K562 (cell line): ENCODE results near the gene BANK1. TPM values are rescaled to one million over a fixed set of nuclear protein-coding genes. Genes with fewer than 3 reads are reported as not detected.

Source experiments
- ATAC-seq: fragments of 200-7000 bp; cut with Tn5 transposase; 3 replicates; pipeline ENCODE4 v1.9.1; 2020; ENCODE audit warnings: moderate library complexity
- BruUV-seq: library from RNA; stranded (reverse); fragments of 400-500 nt; replicated peaks from 2 replicates; lab custom pipeline; 2021; lab: Mats Ljungman, UMichigan
- CTCF ChIA-PET: fragments of 300-600 bp; formaldehyde crosslinking; extraction: SDS; loops from one replicate; lab custom pipeline; 2021; ENCODE audit warnings: low intra/inter-chr PET ratio; lab: Yijun Ruan, JAX
- POLR2A ChIA-PET: fragments of 300-600, 350-650 bp; sonication (Branson Sonifier 250); formaldehyde crosslinking; extraction: SDS; loops from one replicate; lab custom pipeline; 2021; ENCODE audit warnings: antibody characterized with exemption, inconsistent platforms; lab: Yijun Ruan, JAX
- DNase-seq, 4 experiments: peaks; one replicate each; pipeline versions ENCODE4 v3.0.0 to v3.0.0-alpha.2; 2011 to 2018; ENCODE audit warnings: low spot score in 3 of 4, mixed read lengths in 3 of 4; ENCODE audit errors: extremely low read depth in 1 of 4
- FAIRE-seq: peaks from 2 replicates; lab custom pipeline; 2011; peaks lifted over from hg19 to GRCh38; lab: Jason Lieb, UNC
- H2AFZ ChIP-seq: 2 replicates; pipeline ENCODE4 v1.6.0; 2011; ENCODE audit warnings: low read depth, low read length, control low read depth, inconsistent platforms
- H3K27ac ChIP-seq: fragments of 200-600 bp; 3 replicates; pipeline ENCODE4 v1.8.0; 2011; ENCODE audit warnings: low read depth, mild to moderate bottlenecking, control low read depth, inconsistent platforms, low read length, moderate library complexity, mixed read lengths; ENCODE audit errors: extremely low read depth
- H3K27me3 ChIP-seq, 2 experiments: fragments of 300-600 bp in 1 of 2; 2 replicates in 1 of 2; 3 replicates in 1 of 2; pipeline versions ENCODE4 v1.6.0 to v1.8.0; 2011; ENCODE audit warnings: inconsistent platforms in 2 of 2, low read length in 2 of 2, mild to moderate bottlenecking in 1 of 2, mixed read lengths in 1 of 2, moderate library complexity in 1 of 2; ENCODE audit not compliant: control insufficient read depth in 2 of 2, insufficient read depth in 2 of 2
- H3K36me3 ChIP-seq: fragments of 300-600 bp; 3 replicates; pipeline ENCODE4 v1.8.0; 2011; ENCODE audit warnings: mild to moderate bottlenecking, low read length, inconsistent platforms; ENCODE audit not compliant: control insufficient read depth, insufficient read depth
- H3K4me1 ChIP-seq, 2 experiments: fragments of 200-600 bp in 1 of 2; replicated peaks in 1 of 2; 2 replicates in 1 of 2; 3 replicates in 1 of 2; pipeline versions ENCODE4 v1.5.1 to v1.8.0; 2011; ENCODE audit warnings: inconsistent platforms in 2 of 2, low read length in 2 of 2, mild to moderate bottlenecking in 1 of 2, mixed read lengths in 1 of 2, moderate library complexity in 1 of 2; ENCODE audit not compliant: control insufficient read depth in 2 of 2, insufficient read depth in 2 of 2
- H3K4me2 ChIP-seq: 2 replicates; pipeline ENCODE4 v1.6.1; 2011; ENCODE audit warnings: low read length, control low read depth, inconsistent platforms, mixed read lengths; ENCODE audit not compliant: insufficient read depth
- H3K4me3 ChIP-seq: fragments of 200-600 bp; sonication (generic), shearing (Covaris generic); 2 replicates; pipeline ENCODE4 v1.5.1; 2016; ENCODE audit warnings: control low read depth, inconsistent platforms
- H3K79me2 ChIP-seq: fragments of 200-600 bp; 3 replicates; pipeline ENCODE4 v1.8.0; 2011; ENCODE audit warnings: low read length, inconsistent platforms; ENCODE audit not compliant: control insufficient read depth, insufficient read depth
- H3K9ac ChIP-seq, 2 experiments: 2 replicates each; pipeline versions ENCODE4 v1.6.0 to v1.6.1; 2011; ENCODE audit warnings: low read depth in 2 of 2, low read length in 2 of 2, control low read depth in 1 of 2, inconsistent platforms in 1 of 2, mild to moderate bottlenecking in 1 of 2, mixed read lengths in 1 of 2; ENCODE audit not compliant: insufficient read depth in 1 of 2
- H3K9me1 ChIP-seq: one replicate; pipeline ENCODE4 v1.6.0; 2011; ENCODE audit warnings: inconsistent platforms, mild to moderate bottlenecking, low read length, moderate library complexity; ENCODE audit not compliant: control insufficient read depth, insufficient read depth
- H3K9me3 ChIP-seq: replicated peaks from 2 replicates; pipeline ENCODE4 v1.5.1; 2011; ENCODE audit warnings: low read depth, low read length, inconsistent platforms; ENCODE audit not compliant: control insufficient read depth, insufficient read depth
- H4K20me1 ChIP-seq: replicated peaks from 2 replicates; pipeline ENCODE4 v1.6.1; 2011; ENCODE audit warnings: low read length, inconsistent platforms, mixed read lengths; ENCODE audit not compliant: control insufficient read depth, insufficient read depth
- MCM7 ChIP-seq, 2 experiments: fragments of 450-650 bp; IDR thresholded peaks; 2 replicates each; pipeline ENCODE4 v1.6.1; 2016 to 2018
- NCOR1 ChIP-seq: fragments of 450-650 bp; IDR thresholded peaks from 2 replicates; pipeline ENCODE4 v1.6.1; 2016; ENCODE audit warnings: mild to moderate bottlenecking, moderate library complexity
- NFE2 ChIP-seq: IDR thresholded peaks from 2 replicates; pipeline ENCODE4 v1.6.1; 2014; ENCODE audit warnings: antibody characterized with exemption, low read depth
- RFX5 ChIP-seq: IDR thresholded peaks from 2 replicates; pipeline ENCODE4 v1.6.1; 2011; ENCODE audit warnings: low read depth, mild to moderate bottlenecking, improper control_type of control experiment, low read length
- TAF15 ChIP-seq: fragments of 200-400 bp; formaldehyde crosslinking; IDR thresholded peaks from 2 replicates; pipeline ENCODE4 v1.6.1; 2017; ENCODE audit warnings: mild to moderate bottlenecking, low read depth, low read length, moderate library complexity
- TSC22D4 ChIP-seq: fragments of 450-650 bp; IDR thresholded peaks from 2 replicates; pipeline ENCODE4 v1.6.1; 2016; ENCODE audit warnings: missing genetic modification characterization, missing biosample characterization, control low read depth
- ZC3H11A ChIP-seq: IDR thresholded peaks from 2 replicates; pipeline ENCODE4 v1.6.1; 2012; ENCODE audit warnings: low read depth, low read length, improper control_type of control experiment
- WGBS: fragments of 100-300 bp; shearing (Covaris generic); methylation state at CpG from one replicate; pipeline ENCODE4 v1.1.6; 2016; ENCODE audit warnings: low coverage, mixed read lengths; ENCODE audit not compliant: insufficient coverage; ENCODE audit errors: missing lambda C conversion rate; 5-methylcytosine and 5-hydroxymethylcytosine counted together
- in situ Hi-C: fragments of 300-500 bp; cut with MboI; formaldehyde crosslinking; loops from 4 replicates; pipeline ENCODE4 v1.15.0; 2018; ENCODE audit warnings: inconsistent platforms, mixed read lengths
- intact Hi-C: fragments of 100-400 bp; cut with micrococcal nuclease; formaldehyde crosslinking; loops from 2 replicates; pipeline ENCODE4 v1.14.2; 2022
- polyA plus RNA-seq, 8 experiments: library from polyadenylated mRNA; depleted of rRNA in 4 of 8; stranded (reverse) in 5 of 8; unstranded in 3 of 8; fragments of >200 nt; fragmentation: Nextera tagmentation in 2 of 8; fragmentation: Illumina TruSeq in 1 of 8; extraction: Ambion mirVana in 2 of 8; extraction: Trizol in 1 of 8; gene quantifications; 2 replicates each; pipeline versions ENCODE4 v1.2.1 to v1.2.3, GENCODE V29; 2011 to 2014; ENCODE audit warnings: inconsistent platforms in 1 of 8, missing spikeins in 1 of 8
- total RNA-seq, 7 experiments: library from RNA; depleted of rRNA in 6 of 7; stranded (reverse); fragments of >200 nt in 6 of 7; fragmentation: Illumina TruSeq in 2 of 7; extraction: Trizol in 2 of 7; gene quantifications; 2 replicates each; pipeline versions ENCODE4 v1.2.1 to v1.2.3, GENCODE V29; 2011 to 2021; ENCODE audit warnings: low replicate concordance in 1 of 7
- TF ChIP-seq, protein P1 (sequence below): fragments of 450-650 bp; IDR thresholded peaks from 2 replicates; pipeline ENCODE4 v1.6.1; 2016; ENCODE audit warnings: low read depth, mild to moderate bottlenecking, moderate library complexity
- TF ChIP-seq, protein P2 (sequence below): fragments of 250-450 bp; sonication (Bioruptor Pico); IDR thresholded peaks from 2 replicates; pipeline ENCODE4 v1.5.0; 2021; ENCODE audit warnings: mild to moderate bottlenecking, borderline replicate concordance

The BANK1 gene
- total and polyA plus RNA-seq, 9 of the 15 experiments (the other 6 are each of a cell fraction or from before 2014, with no cell fraction given) = not detected

DNA sequence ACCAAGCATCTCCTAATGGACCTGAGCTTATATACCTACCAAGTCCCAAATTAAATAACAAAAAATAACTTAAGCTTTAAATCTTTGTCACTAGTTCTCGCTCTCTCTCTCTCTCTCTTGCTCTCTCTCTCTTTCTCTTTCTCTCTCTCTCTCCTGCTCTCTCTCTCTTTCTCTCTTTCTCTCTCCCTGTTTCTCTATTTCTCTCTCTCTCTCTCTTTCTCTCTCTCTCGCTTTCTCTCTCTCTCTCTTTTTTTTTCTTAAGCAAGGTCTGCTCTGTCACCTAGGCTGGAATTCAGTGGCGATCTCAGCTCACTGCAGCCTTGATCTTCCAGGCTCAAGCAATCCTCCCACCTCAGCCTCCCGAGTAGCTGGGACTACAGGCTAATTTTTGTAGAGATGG, 266.6 kb downstream of the BANK1 start:
- in situ Hi-C loops = no loop called here
- no peak overlapping the region for H2AFZ ChIP-seq
- H3K9me1 ChIP-seq = no peaks in the 10 kb centered on the region
- POLR2A ChIA-PET = no interaction called here
- H3K27ac ChIP-seq = no peak overlapping the region
- no peaks in the 10 kb centered on the region for H3K9me3 ChIP-seq
- no peaks in the 10 kb centered on the region for H3K36me3 ChIP-seq
- 0% methylated on average over 3 of the region's 4 CpGs for WGBS
- CTCF ChIA-PET = no interaction called here
- BruUV-seq = no TSS peak
- H3K4me2 ChIP-seq = no peak overlapping the region
- DNase-seq (no peak), ATAC-seq (no peak), FAIRE-seq (no peak)
- H4K20me1 ChIP-seq = no peaks in the 10 kb centered on the region
- H3K4me3 ChIP-seq = no peak overlapping the region
- H3K4me1 ChIP-seq = no peaks in the 10 kb centered on the region
- no peaks in the 10 kb centered on the region for H3K79me2 ChIP-seq
- no peaks in the 10 kb centered on the region for H3K27me3 ChIP-seq
- no peak overlapping the region for H3K9ac ChIP-seq
- intact Hi-C loops = no loop called here
- TF ChIP-seq NFE2 = no peak
- TF ChIP-seq, protein P1, sequence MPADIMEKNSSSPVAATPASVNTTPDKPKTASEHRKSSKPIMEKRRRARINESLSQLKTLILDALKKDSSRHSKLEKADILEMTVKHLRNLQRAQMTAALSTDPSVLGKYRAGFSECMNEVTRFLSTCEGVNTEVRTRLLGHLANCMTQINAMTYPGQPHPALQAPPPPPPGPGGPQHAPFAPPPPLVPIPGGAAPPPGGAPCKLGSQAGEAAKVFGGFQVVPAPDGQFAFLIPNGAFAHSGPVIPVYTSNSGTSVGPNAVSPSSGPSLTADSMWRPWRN = no peak
- TF ChIP-seq, protein P2, sequence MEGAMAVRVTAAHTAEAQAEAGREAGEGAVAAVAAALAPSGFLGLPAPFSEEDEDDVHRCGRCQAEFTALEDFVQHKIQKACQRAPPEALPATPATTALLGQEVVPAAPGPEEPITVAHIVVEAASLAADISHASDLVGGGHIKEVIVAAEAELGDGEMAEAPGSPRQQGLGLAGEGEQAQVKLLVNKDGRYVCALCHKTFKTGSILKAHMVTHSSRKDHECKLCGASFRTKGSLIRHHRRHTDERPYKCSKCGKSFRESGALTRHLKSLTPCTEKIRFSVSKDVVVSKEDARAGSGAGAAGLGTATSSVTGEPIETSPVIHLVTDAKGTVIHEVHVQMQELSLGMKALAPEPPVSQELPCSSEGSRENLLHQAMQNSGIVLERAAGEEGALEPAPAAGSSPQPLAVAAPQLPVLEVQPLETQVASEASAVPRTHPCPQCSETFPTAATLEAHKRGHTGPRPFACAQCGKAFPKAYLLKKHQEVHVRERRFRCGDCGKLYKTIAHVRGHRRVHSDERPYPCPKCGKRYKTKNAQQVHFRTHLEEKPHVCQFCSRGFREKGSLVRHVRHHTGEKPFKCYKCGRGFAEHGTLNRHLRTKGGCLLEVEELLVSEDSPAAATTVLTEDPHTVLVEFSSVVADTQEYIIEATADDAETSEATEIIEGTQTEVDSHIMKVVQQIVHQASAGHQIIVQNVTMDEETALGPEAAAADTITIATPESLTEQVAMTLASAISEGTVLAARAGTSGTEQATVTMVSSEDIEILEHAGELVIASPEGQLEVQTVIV (CRISPR knock-in tag) = no peak
- no peak for TF ChIP-seq MCM7 (IDR thresholded peaks at IDR 0.05)
- TF ChIP-seq ZC3H11A = no peak
- no peak for TF ChIP-seq RFX5
- TF ChIP-seq TSC22D4 (tag) = no peak
- no peak for TF ChIP-seq TAF15
- no peak for TF ChIP-seq NCOR1
